H9 (cell line): ENCODE measurements around the gene LRRK1. TPM values are rescaled to one million over a fixed set of nuclear protein-coding genes. Genes with fewer than 3 reads are reported as not detected.

Experiments
- DNase-seq: peaks from one replicate; pipeline ENCODE4 v3.0.0-alpha.2; 2017
- H2AFZ ChIP-seq: one replicate; pipeline ENCODE4 v1.6.1; 2013; ENCODE audit warnings: mild to moderate bottlenecking, low read length, control low read depth, moderate library complexity
- H2AK5ac ChIP-seq: 2 replicates; pipeline ENCODE4 v1.6.1; 2013; ENCODE audit warnings: low read length, control low read depth, mixed read lengths; ENCODE audit not compliant: insufficient read length
- H2BK120ac ChIP-seq: one replicate; pipeline ENCODE4 v1.6.1; 2013; ENCODE audit warnings: low read depth, mild to moderate bottlenecking, low read length, control low read depth, inconsistent platforms; ENCODE audit not compliant: poor library complexity, severe bottlenecking
- H2BK12ac ChIP-seq: 2 replicates; pipeline ENCODE4 v1.6.1; 2013; ENCODE audit warnings: low read length, control low read depth, mixed read lengths, low read depth; ENCODE audit not compliant: insufficient read length
- H2BK15ac ChIP-seq: 2 replicates; pipeline ENCODE4 v1.6.1; 2013; ENCODE audit warnings: low read depth, low read length, control low read depth
- H2BK20ac ChIP-seq: one replicate; pipeline ENCODE4 v1.6.1; 2013; ENCODE audit warnings: low read depth, mild to moderate bottlenecking, low read length, control low read depth, inconsistent platforms; ENCODE audit not compliant: poor library complexity, severe bottlenecking
- H2BK5ac ChIP-seq: 2 replicates; pipeline ENCODE4 v1.6.1; 2013; ENCODE audit warnings: low read length, control low read depth, mixed read lengths; ENCODE audit not compliant: insufficient read length
- H3K14ac ChIP-seq: 2 replicates; pipeline ENCODE4 v1.6.1; 2013; ENCODE audit warnings: low read length, control low read depth; ENCODE audit not compliant: insufficient read depth
- H3K18ac ChIP-seq: 2 replicates; pipeline ENCODE4 v1.6.1; 2013; ENCODE audit warnings: low read depth, mild to moderate bottlenecking, mixed read lengths, low read length, control low read depth; ENCODE audit not compliant: insufficient read length
- H3K23ac ChIP-seq: 2 replicates; pipeline ENCODE4 v1.6.1; 2013; ENCODE audit warnings: low read length, control low read depth, mixed read lengths, low read depth; ENCODE audit not compliant: insufficient read length
- H3K23me2 ChIP-seq: 2 replicates; pipeline ENCODE4 v1.6.1; 2013; ENCODE audit warnings: low read depth, mild to moderate bottlenecking, mixed read lengths, low read length, control low read depth; ENCODE audit not compliant: insufficient read length, poor library complexity, severe bottlenecking
- H3K27ac ChIP-seq: 2 replicates; pipeline ENCODE4 v1.5.1; 2013; ENCODE audit warnings: low read length, control low read depth, mixed read lengths, low read depth; ENCODE audit not compliant: insufficient read length
- H3K27me3 ChIP-seq: 2 replicates; pipeline ENCODE4 v1.6.1; 2013; ENCODE audit warnings: low read length, control low read depth, inconsistent platforms; ENCODE audit not compliant: insufficient read depth
- H3K4ac ChIP-seq: 2 replicates; pipeline ENCODE4 v1.6.1; 2013; ENCODE audit warnings: low read depth, mild to moderate bottlenecking, control low read depth, inconsistent platforms, low read length, moderate library complexity
- H3K4me1 ChIP-seq: 2 replicates; pipeline ENCODE4 v1.6.1; 2013; ENCODE audit warnings: low read length, control low read depth, inconsistent platforms; ENCODE audit not compliant: insufficient read depth
- H3K4me2 ChIP-seq: 2 replicates; pipeline ENCODE4 v1.6.1; 2013; ENCODE audit warnings: low read length, control low read depth, mixed read lengths; ENCODE audit not compliant: insufficient read length, insufficient read depth
- H3K56ac ChIP-seq: 2 replicates; pipeline ENCODE4 v1.6.1; 2013; ENCODE audit warnings: low read depth, mild to moderate bottlenecking, mixed read lengths, low read length, control low read depth; ENCODE audit not compliant: insufficient read length
- H3K79me1 ChIP-seq: 2 replicates; pipeline ENCODE4 v1.6.1; 2013; ENCODE audit warnings: low read depth, mild to moderate bottlenecking, moderate library complexity, low read length, control low read depth, inconsistent platforms; ENCODE audit not compliant: insufficient read depth, poor library complexity, severe bottlenecking
- H3K79me2 ChIP-seq: 2 replicates; pipeline ENCODE4 v1.6.1; 2013; ENCODE audit warnings: low read length, control low read depth, inconsistent platforms; ENCODE audit not compliant: insufficient read depth
- H3K9ac ChIP-seq: 2 replicates; pipeline ENCODE4 v1.6.1; 2013; ENCODE audit warnings: low read length, control low read depth, mixed read lengths; ENCODE audit not compliant: insufficient read length; ENCODE audit errors: extremely low read depth
- H3K9me3 ChIP-seq: one replicate; pipeline ENCODE4 v1.6.1; 2013; ENCODE audit warnings: low read depth, low read length, inconsistent platforms; ENCODE audit not compliant: control insufficient read depth
- H3T11ph ChIP-seq: one replicate; pipeline ENCODE4 v1.6.1; 2013; ENCODE audit warnings: mild to moderate bottlenecking, low read length, control low read depth, inconsistent platforms
- H4K20me1 ChIP-seq: one replicate; pipeline ENCODE4 v1.6.1; 2013; ENCODE audit not compliant: control insufficient read depth, insufficient read length, insufficient read depth
- H4K5ac ChIP-seq: 2 replicates; pipeline ENCODE4 v1.6.1; 2013; ENCODE audit warnings: low read depth, mild to moderate bottlenecking, mixed read lengths, low read length, control low read depth; ENCODE audit not compliant: insufficient read length
- H4K8ac ChIP-seq: replicated peaks from 2 replicates; pipeline ENCODE4 v1.6.1; 2013; ENCODE audit warnings: low read length, control low read depth, mixed read lengths, low read depth; ENCODE audit not compliant: insufficient read length
- H4K91ac ChIP-seq: 2 replicates; pipeline ENCODE4 v1.6.1; 2013; ENCODE audit warnings: low read depth, mild to moderate bottlenecking, moderate library complexity, mixed read lengths, low read length, control low read depth; ENCODE audit not compliant: insufficient read length
- H3K27ac Mint-ChIP-seq, 3 experiments: 2 replicates in 2 of 3; 3 replicates in 1 of 3; pipeline ENCODE4 v1.8.0; 2020 to 2021; ENCODE audit warnings: mixed read lengths in 3 of 3, mild to moderate bottlenecking in 1 of 3, moderate library complexity in 1 of 3
- H3K27me3 Mint-ChIP-seq: 2 replicates; pipeline ENCODE4 v1.8.0; 2021; ENCODE audit warnings: low read depth, mild to moderate bottlenecking, moderate library complexity, mixed read lengths
- H3K36me3 Mint-ChIP-seq, 3 experiments: 2 replicates in 2 of 3; 3 replicates in 1 of 3; pipeline ENCODE4 v1.8.0; 2020 to 2021; ENCODE audit warnings: low read depth in 3 of 3, mixed read lengths in 3 of 3; ENCODE audit not compliant: insufficient read depth in 1 of 3
- H3K4me1 Mint-ChIP-seq, 2 experiments: 2 replicates each; pipeline ENCODE4 v1.8.0; 2020; ENCODE audit warnings: mixed read lengths in 2 of 2
- H3K4me3 Mint-ChIP-seq, 2 experiments: 2 replicates in 1 of 2; 3 replicates in 1 of 2; pipeline ENCODE4 v1.8.0; 2020 to 2021; ENCODE audit warnings: mild to moderate bottlenecking in 2 of 2, mixed read lengths in 2 of 2, moderate library complexity in 1 of 2
- H3K9me3 Mint-ChIP-seq, 2 experiments: 2 replicates in 1 of 2; 3 replicates in 1 of 2; pipeline ENCODE4 v1.8.0; 2020; ENCODE audit warnings: mild to moderate bottlenecking in 2 of 2, mixed read lengths in 2 of 2, moderate library complexity in 1 of 2
- WGBS: extraction: QIAGEN DNeasy Blood & Tissue Kit; methylation state at CpG from one replicate; pipeline ENCODE4 v1.1.7; 2013; ENCODE audit warnings: missing lambda C conversion rate, low lambda C conversion rate, mixed read lengths; ENCODE audit not compliant: insufficient read length; ENCODE audit errors: extremely low coverage; 5-methylcytosine and 5-hydroxymethylcytosine counted together
- long read RNA-seq: library from polyadenylated mRNA; unstranded; transcript quantifications from one replicate; pipeline ENCODE4 v2.0.0, GENCODE V29; 2020
- total RNA-seq: library from RNA; stranded (reverse); gene quantifications from 2 replicates; pipeline ENCODE4 v1.2.1, GENCODE V29; 2021
- TF ChIP-seq, protein P1 (sequence below): fragments of 200-600 bp; sonication (generic); conservative IDR thresholded peaks from 3 replicates; pipeline ENCODE4 v1.8.0; 2021; ENCODE audit warnings: antibody characterized with exemption, mild to moderate bottlenecking

LRRK1 gene, protein sequence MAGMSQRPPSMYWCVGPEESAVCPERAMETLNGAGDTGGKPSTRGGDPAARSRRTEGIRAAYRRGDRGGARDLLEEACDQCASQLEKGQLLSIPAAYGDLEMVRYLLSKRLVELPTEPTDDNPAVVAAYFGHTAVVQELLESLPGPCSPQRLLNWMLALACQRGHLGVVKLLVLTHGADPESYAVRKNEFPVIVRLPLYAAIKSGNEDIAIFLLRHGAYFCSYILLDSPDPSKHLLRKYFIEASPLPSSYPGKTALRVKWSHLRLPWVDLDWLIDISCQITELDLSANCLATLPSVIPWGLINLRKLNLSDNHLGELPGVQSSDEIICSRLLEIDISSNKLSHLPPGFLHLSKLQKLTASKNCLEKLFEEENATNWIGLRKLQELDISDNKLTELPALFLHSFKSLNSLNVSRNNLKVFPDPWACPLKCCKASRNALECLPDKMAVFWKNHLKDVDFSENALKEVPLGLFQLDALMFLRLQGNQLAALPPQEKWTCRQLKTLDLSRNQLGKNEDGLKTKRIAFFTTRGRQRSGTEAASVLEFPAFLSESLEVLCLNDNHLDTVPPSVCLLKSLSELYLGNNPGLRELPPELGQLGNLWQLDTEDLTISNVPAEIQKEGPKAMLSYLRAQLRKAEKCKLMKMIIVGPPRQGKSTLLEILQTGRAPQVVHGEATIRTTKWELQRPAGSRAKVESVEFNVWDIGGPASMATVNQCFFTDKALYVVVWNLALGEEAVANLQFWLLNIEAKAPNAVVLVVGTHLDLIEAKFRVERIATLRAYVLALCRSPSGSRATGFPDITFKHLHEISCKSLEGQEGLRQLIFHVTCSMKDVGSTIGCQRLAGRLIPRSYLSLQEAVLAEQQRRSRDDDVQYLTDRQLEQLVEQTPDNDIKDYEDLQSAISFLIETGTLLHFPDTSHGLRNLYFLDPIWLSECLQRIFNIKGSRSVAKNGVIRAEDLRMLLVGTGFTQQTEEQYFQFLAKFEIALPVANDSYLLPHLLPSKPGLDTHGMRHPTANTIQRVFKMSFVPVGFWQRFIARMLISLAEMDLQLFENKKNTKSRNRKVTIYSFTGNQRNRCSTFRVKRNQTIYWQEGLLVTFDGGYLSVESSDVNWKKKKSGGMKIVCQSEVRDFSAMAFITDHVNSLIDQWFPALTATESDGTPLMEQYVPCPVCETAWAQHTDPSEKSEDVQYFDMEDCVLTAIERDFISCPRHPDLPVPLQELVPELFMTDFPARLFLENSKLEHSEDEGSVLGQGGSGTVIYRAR (N-terminal part only)
- 3.2 and 4.0 TPM in 2 replicates for total RNA-seq
- long read RNA-seq, partial matches to known transcripts: 4 of 5 reads
- long read RNA-seq, other reads (novel, unspliced or antisense): 1 of 5 reads

DNA sequence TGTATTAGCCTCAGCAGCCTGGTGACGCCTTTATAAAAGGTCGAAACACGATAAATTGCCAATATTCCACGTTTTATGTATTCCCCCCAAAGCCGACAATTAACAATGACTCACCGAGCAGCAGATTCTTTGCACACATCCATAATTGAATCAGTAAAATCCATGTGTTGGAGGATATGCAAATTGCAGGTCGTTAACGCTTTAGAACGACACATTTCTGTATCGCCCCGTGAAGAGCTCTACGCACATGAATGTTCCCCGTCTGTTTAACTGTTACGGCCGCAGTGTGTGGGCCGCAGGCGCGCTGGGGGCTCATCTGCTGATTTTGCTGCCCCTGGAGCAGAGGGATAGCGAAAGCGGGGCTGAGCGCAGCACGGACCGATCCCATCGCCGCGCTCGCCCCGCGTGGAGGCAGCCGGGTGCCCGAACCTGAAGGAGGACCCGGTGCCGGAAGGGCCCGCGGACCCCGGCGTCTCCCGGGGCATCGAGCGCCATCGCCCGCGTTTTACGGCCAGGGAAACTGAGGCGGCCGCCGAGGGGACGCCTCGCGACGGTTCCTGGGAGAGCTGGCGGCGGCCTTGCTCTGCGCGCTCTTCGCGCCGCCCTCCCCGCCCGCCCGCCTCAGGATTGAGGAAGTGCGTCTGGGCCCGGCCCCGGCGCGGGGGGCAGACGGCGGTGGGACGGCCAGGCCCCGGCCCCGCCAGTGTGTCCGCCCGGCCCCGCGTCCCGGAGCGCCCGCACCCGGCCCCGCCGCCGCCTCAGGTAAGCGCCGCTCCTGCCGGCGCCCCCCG is at the start of gene LRRK1:
LRRK1 (plus strand) TSS at position 668 of the 791 bp plus-strand sequence. CDS start 5,276 bp downstream, outside the sequence.
- no peaks in the 10 kb centered on the region for H3K79me2 ChIP-seq
- no peak within 1 kb of the TSS for H4K5ac ChIP-seq
- H3K79me1 ChIP-seq: no peaks in the 10 kb centered on the region
- Mint-ChIP-seq H3K27ac (no peak within 1 kb of the TSS), H3K27me3 (peaks cover 70% of the 10 kb centered on the region), H3K4me3 (peak within 1 kb of the TSS; percentile 59 to 83), H3K9me3 (no peaks in the 10 kb centered on the region; a peak in 1 of 5 replicates), H3K4me1 (peaks cover 6 to 19% of the 10 kb centered on the region in 2 experiments), H3K36me3 (no peaks in the 10 kb centered on the region; a peak in 2 of 7 replicates)
- H3K23me2 ChIP-seq: peaks cover 13% of the 10 kb centered on the region
- peak within 1 kb of the TSS; percentile 69 for H3K4me2 ChIP-seq
- H3K23ac ChIP-seq: no peak within 1 kb of the TSS
- no peak for DNase-seq
- WGBS: no CpG with 5 or more reads among the region's 87 CpGs
- no peak within 1 kb of the TSS for H2BK5ac ChIP-seq
- peaks cover 28% of the 10 kb centered on the region for H3K27me3 ChIP-seq
- H3K4me1 ChIP-seq: no peaks in the 10 kb centered on the region
- H3K9me3 ChIP-seq: no peaks in the 10 kb centered on the region
- H2BK20ac ChIP-seq: no peak within 1 kb of the TSS
- H2AK5ac ChIP-seq: no peak within 1 kb of the TSS
- H2BK12ac ChIP-seq: no peak within 1 kb of the TSS
- H3K14ac ChIP-seq: peak within 1 kb of the TSS; percentile 12; the same call in 1 of the 2 replicates
- H2BK120ac ChIP-seq: no peak within 1 kb of the TSS
- H4K91ac ChIP-seq: no peak within 1 kb of the TSS
- H3K4ac ChIP-seq: no peak within 1 kb of the TSS
- no peak within 1 kb of the TSS for H4K8ac ChIP-seq
- H3K27ac ChIP-seq: no peak within 1 kb of the TSS
- H3T11ph ChIP-seq: no peak within 1 kb of the TSS
- H4K20me1 ChIP-seq: no peaks in the 10 kb centered on the region
- no peak within 1 kb of the TSS for H3K56ac ChIP-seq
- no peak within 1 kb of the TSS for H2AFZ ChIP-seq
- no peak within 1 kb of the TSS for H3K9ac ChIP-seq
- TF ChIP-seq, protein P1, sequence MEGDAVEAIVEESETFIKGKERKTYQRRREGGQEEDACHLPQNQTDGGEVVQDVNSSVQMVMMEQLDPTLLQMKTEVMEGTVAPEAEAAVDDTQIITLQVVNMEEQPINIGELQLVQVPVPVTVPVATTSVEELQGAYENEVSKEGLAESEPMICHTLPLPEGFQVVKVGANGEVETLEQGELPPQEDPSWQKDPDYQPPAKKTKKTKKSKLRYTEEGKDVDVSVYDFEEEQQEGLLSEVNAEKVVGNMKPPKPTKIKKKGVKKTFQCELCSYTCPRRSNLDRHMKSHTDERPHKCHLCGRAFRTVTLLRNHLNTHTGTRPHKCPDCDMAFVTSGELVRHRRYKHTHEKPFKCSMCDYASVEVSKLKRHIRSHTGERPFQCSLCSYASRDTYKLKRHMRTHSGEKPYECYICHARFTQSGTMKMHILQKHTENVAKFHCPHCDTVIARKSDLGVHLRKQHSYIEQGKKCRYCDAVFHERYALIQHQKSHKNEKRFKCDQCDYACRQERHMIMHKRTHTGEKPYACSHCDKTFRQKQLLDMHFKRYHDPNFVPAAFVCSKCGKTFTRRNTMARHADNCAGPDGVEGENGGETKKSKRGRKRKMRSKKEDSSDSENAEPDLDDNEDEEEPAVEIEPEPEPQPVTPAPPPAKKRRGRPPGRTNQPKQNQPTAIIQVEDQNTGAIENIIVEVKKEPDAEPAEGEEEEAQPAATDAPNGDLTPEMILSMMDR: no peak
- H3K18ac ChIP-seq: no peak within 1 kb of the TSS
- no peak within 1 kb of the TSS; the same call in 1 of the 2 replicates for H2BK15ac ChIP-seq
